Esophagus muscularis mucosa (tissue), 4 donors: ENCODE data around the gene KIAA0040. TPM values are rescaled to one million over a fixed set of nuclear protein-coding genes. Genes with fewer than 3 reads are reported as not detected.

Source experiments
- DNase-seq: peaks from one replicate; pipeline ENCODE4 v3.0.0-alpha.2; 2017; ENCODE audit errors: extremely low spot score
- H3K27ac ChIP-seq, 4 donors: fragments of 200-600 bp; sonication (generic); replicated peaks in 1 of 4; 1 replicate in 3 of 4; 2 replicates in 1 of 4; pipeline ENCODE4 v1.5.1; 2016 to 2019; ENCODE audit warnings: mild to moderate bottlenecking in 1 of 4
- H3K27me3 ChIP-seq, 4 donors: fragments of 200-600 bp; sonication (generic); one replicate each; pipeline versions ENCODE4 v1.5.1 to v1.6.0; 2016 to 2019
- H3K36me3 ChIP-seq, 4 donors: fragments of 200-600 bp; sonication (generic); one replicate each; pipeline ENCODE4 v1.5.1; 2016 to 2019
- H3K4me1 ChIP-seq, 4 donors: fragments of 200-600 bp; sonication (generic); one replicate each; pipeline ENCODE4 v1.5.1; 2016 to 2019
- H3K4me3 ChIP-seq, 4 donors: fragments of 200-600 bp; sonication (generic); 1 replicate in 2 of 4; 2 replicates in 2 of 4; pipeline ENCODE4 v1.5.1; 2016 to 2019; ENCODE audit warnings: mild to moderate bottlenecking in 4 of 4, moderate library complexity in 1 of 4
- H3K9me3 ChIP-seq, 4 donors: fragments of 200-600 bp; sonication (generic); 1 replicate in 3 of 4; 2 replicates in 1 of 4; pipeline ENCODE4 v1.5.1; 2016 to 2019
- EP300 ChIP-seq: sonication (generic); formaldehyde crosslinking; IDR thresholded peaks from one replicate; pipeline ENCODE4 v1.6.1; 2017; ENCODE audit warnings: antibody characterized with exemption
- POLR2A ChIP-seq: fragments of 450-650 bp; IDR thresholded peaks from one replicate; pipeline ENCODE4 v1.6.1; 2017; ENCODE audit warnings: antibody characterized with exemption, moderate library complexity, mild to moderate bottlenecking, low read depth
- POLR2AphosphoS5 ChIP-seq, 2 donors: sonication (generic); formaldehyde crosslinking; IDR thresholded peaks; one replicate each; pipeline ENCODE4 v1.6.1; 2017; ENCODE audit warnings: antibody characterized with exemption in 2 of 2
- WGBS: methylation state at CpG from one replicate; pipeline ENCODE4 v1.1.5; 2018; 5-methylcytosine and 5-hydroxymethylcytosine counted together
- intact Hi-C: fragments of 100-400 bp; cut with DNase I; formaldehyde crosslinking; loops from one replicate; pipeline ENCODE4 v1.15.1; 2023
- total RNA-seq, 4 donors: library from RNA; depleted of rRNA; stranded (reverse); fragments of >200 nt; gene quantifications; one replicate each; pipeline versions ENCODE4 v1.1.0 to v1.2.1, GENCODE V29; 2016
- TF ChIP-seq, protein P1 (sequence below), 3 experiments: fragments of 200-600 bp in 2 of 3; fragments of 450-650 bp in 1 of 3; sonication (generic) in 2 of 3; IDR thresholded peaks; one replicate each; pipeline ENCODE4 v1.5.1; 2017 to 2019; ENCODE audit warnings: antibody characterized with exemption in 3 of 3, mild to moderate bottlenecking in 2 of 3, moderate library complexity in 1 of 3

KIAA0040 gene
- total RNA-seq, 4 donors from 2014 or later, result 37.0 to 109 (median 45.1) TPM

- H3K4me3 ChIP-seq, result no peak overlapping the region
- H3K27me3 ChIP-seq, result no peaks in the 10 kb centered on the region
- no peak overlapping the region for H3K27ac ChIP-seq
- no peak for TF ChIP-seq POLR2AphosphoS5 (IDR thresholded peaks at IDR 0.05)
- TF ChIP-seq, protein P1, sequence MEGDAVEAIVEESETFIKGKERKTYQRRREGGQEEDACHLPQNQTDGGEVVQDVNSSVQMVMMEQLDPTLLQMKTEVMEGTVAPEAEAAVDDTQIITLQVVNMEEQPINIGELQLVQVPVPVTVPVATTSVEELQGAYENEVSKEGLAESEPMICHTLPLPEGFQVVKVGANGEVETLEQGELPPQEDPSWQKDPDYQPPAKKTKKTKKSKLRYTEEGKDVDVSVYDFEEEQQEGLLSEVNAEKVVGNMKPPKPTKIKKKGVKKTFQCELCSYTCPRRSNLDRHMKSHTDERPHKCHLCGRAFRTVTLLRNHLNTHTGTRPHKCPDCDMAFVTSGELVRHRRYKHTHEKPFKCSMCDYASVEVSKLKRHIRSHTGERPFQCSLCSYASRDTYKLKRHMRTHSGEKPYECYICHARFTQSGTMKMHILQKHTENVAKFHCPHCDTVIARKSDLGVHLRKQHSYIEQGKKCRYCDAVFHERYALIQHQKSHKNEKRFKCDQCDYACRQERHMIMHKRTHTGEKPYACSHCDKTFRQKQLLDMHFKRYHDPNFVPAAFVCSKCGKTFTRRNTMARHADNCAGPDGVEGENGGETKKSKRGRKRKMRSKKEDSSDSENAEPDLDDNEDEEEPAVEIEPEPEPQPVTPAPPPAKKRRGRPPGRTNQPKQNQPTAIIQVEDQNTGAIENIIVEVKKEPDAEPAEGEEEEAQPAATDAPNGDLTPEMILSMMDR (IDR thresholded peaks at IDR 0.05), result no peak
- TF ChIP-seq POLR2A, result no peak
- no peak for TF ChIP-seq EP300
- no peak for DNase-seq
- 97% methylated on average over 3 of the region's 5 CpGs for WGBS
- H3K9me3 ChIP-seq, result no peaks in the 10 kb centered on the region
- peaks cover 0 to 13% (median under 1%) of the 10 kb centered on the region in 4 donors for H3K36me3 ChIP-seq
- H3K4me1 ChIP-seq, result peaks cover 12 to 65% (median 46%) of the 10 kb centered on the region in 4 donors
- intact Hi-C loops, result no loop called here
Observed at GRCh38 chr1:175183586-175183985, 9.0 kb downstream of the KIAA0040 start.

- Histone ChIP-seq H3K4me3 (no peak overlapping the region), H3K9me3 (no peaks in the 10 kb centered on the region), H3K27ac (no peak overlapping the region), H3K4me1 (peaks cover 10 to 53% (median 43%) of the 10 kb centered on the region in 4 donors), H3K36me3 (peaks cover 0 to 18% (median 11%) of the 10 kb centered on the region in 4 donors), H3K27me3 (no peaks in the 10 kb centered on the region)
- DNase-seq, result no peak
- 78% methylated on average over 4 of the region's 4 CpGs for WGBS
- intact Hi-C loops, result no loop called here
- TF ChIP-seq POLR2AphosphoS5 (IDR thresholded peaks at IDR 0.05) (no peak), EP300 (no peak)
- TF ChIP-seq, protein P1 (IDR thresholded peaks at IDR 0.05), result no peak
Observed at GRCh38 chr1:175182201-175182746, 10.3 kb downstream of the KIAA0040 start.

DNA sequence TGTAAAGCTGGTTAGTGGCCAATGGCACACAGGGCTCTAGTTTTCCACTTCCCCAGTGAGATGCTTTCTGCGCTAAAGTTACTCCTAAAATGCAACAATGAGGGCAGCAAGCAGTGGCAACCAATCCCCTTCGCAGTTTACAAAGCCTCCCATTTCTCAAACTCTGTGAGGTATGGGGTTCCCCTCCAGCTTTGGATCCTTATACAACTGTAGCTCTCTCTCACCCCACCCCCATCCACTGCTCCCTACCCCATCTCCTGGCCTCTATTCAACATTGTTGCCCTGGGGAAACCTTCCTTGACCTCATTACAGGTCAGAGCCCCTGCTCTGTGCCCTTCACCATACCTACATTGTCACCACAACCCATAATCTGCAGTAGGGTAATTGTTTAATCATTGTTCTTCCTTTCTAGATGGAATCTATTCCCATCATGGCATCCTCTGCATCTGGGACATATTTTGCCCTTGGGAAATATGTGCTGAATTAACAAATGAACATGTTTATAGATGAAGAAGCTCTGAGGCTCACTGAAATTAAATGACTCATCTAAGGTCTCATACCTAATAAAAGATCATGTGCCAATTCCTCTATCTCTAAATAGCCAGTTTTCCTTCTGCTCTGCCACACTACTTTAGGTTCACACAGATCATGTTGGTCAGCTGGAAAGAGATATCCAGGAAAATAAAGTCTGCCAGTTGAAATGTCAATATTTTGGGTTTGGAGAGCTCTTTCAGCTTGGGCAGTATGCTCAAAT is 12.6 kb downstream of the KIAA0040 start:
- Histone ChIP-seq H3K4me3 (no peak overlapping the region), H3K4me1 (peaks cover 7 to 36% (median 32%) of the 10 kb centered on the region in 4 donors), H3K27ac (no peak overlapping the region), H3K9me3 (no peaks in the 10 kb centered on the region), H3K27me3 (no peaks in the 10 kb centered on the region), H3K36me3 (peaks cover 0 to 30% (median 20%) of the 10 kb centered on the region in 4 donors)
- TF ChIP-seq, protein P1 (IDR thresholded peaks at IDR 0.05), result no peak
- TF ChIP-seq POLR2AphosphoS5 (IDR thresholded peaks at IDR 0.05) (no peak), POLR2A (no peak), EP300 (no peak)
- no peak for DNase-seq
- intact Hi-C loops, result no loop called here
- 73% methylated on average over 2 of the region's 2 CpGs for WGBS

DNA sequence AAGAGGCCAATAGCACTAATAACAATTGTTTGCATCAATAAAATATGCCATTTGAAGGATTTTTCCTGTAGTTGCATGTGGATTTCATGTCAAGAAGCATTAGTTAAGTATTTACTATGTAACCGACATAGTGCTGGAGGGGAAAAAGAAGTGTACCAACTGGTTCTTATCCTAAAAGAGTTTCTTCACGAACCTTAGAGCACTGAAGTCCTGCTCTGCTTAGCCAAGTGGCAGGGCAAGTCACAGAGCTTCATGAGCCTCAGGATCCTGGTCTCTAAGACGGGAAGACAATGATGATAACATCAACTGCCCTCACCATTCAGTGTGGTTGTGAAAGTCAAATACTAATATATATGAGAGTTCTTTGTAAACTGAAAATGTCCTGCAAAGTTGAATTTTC is 14.1 kb downstream of the KIAA0040 start:
- DNase-seq, result no peak
- 83% methylated on average over 3 of the region's 3 CpGs for WGBS
- Histone ChIP-seq H3K36me3 (peaks cover 0 to 39% (median 20%) of the 10 kb centered on the region in 4 donors), H3K27me3 (no peaks in the 10 kb centered on the region), H3K4me1 (peaks cover 7 to 28% (median 21%) of the 10 kb centered on the region in 4 donors), H3K27ac (no peak overlapping the region), H3K9me3 (no peaks in the 10 kb centered on the region), H3K4me3 (no peak overlapping the region)
- intact Hi-C loops, result no loop called here
- TF ChIP-seq EP300, result no peak
- TF ChIP-seq, protein P1 (IDR thresholded peaks at IDR 0.05), result no peak
